Measurements from ENCODE around the gene SLC12A4.

Gene SLC12A4

DNA sequence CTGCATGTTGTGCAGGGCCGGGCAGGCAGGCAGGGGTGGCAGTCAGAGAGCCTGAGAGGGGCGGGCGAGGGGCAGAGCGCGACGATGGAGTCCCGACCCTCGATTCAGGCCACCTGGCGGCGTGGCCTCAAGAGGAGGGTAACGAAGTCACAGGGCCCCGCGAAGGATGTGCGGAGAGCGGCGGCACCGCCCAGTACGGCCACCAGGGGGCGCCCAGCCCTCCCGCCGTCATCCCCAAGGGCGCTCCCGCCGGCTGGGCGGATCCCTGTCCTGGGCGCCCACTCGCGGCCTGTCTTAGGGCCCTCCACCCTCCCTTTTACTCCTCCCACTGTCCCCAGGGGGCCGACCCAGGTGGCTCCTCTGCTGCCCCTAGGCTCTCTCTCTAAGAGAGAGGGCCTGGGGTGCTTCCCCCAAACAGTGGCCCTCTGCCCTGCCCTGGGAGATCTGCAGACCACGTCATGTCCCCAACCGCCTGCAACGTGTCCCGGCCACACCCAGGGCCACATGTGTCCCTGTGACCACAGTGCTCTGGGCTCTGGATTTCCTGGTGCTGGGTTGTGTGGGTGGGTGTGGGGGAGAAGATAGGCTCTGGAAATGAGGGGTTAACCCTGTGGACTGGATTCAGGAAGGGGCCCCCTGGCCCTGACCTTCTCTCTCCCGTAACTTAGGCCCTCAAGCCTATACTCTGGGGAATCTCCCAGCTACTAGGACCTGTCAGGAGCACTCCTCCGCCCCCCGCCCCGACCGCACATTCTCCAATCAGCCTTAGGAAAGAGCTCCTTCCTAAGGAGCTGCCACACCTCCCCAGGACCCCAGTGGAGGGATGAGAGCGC is 25.0 kb upstream of the SLC12A4 start:
- H3K9ac ChIP-seq (ENCODE audit: insufficient read length, low read depth), result peak overlapping the region; percentile 32
- H3K4me3 ChIP-seq (ENCODE audit: insufficient read length, low read depth), result no peak overlapping the region
- no peaks in the 10 kb centered on the region for H3K36me3 ChIP-seq (ENCODE audit: insufficient read depth, insufficient read length, low read length)
- DNase-seq (ENCODE audit: low read depth, low spot score), result no peak
- H3K9me3 ChIP-seq (ENCODE audit: insufficient read depth, low read length), result peaks cover 4% of the 10 kb centered on the region; the same call in 1 of the 2 replicates
- peaks cover 5% of the 10 kb centered on the region for H3K4me1 ChIP-seq (ENCODE audit: insufficient read depth, insufficient read length)
- TF ChIP-seq ZNF274 (IDR thresholded peaks at IDR 0.05; ENCODE audit: low read depth, low read length) (no peak), SUZ12 (IDR thresholded peaks at IDR 0.05; ENCODE audit: extremely low read depth, insufficient read depth, insufficient read length) (no peak), YY1 (IDR thresholded peaks at IDR 0.05; ENCODE audit: insufficient read depth, insufficient read length) (no peak)
- H3K27me3 ChIP-seq (ENCODE audit: insufficient read depth, insufficient read length), result peaks cover 23% of the 10 kb centered on the region

DNA sequence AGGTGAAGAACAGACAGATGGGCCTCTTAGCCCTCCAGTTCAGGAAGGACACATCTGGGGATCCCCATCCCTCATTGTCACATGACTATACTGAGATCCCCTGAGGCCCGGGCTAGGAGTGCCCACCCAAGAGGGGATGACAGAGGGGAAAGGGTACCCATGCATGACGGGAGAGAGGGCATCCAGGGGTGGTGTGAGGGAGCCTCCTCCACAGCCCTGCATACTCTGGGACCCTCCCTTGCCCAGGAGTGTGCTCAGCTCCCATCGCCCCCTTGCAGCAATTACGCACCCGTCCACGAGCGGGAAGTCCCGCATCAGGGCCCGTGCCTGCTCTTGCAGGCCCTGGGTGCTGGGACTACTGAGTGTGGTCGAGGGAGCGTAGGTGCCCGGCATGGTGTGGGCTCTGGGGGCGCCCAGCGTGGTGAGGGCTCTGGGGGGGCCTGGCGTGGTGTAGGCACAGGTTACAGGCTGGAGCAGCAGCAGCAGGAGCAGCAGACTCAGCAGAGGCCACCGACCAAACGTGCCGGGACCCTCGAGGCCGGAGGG is 24.3 kb upstream of the SLC12A4 start:
- TF ChIP-seq SUZ12 (IDR thresholded peaks at IDR 0.05; ENCODE audit: extremely low read depth, insufficient read depth, insufficient read length) (no peak), YY1 (IDR thresholded peaks at IDR 0.05; ENCODE audit: insufficient read depth, insufficient read length) (no peak), ZNF274 (IDR thresholded peaks at IDR 0.05; ENCODE audit: low read depth, low read length) (no peak)
- H3K9me3 ChIP-seq (ENCODE audit: insufficient read depth, low read length), result no peaks in the 10 kb centered on the region; the same call in 1 of the 2 replicates
- no peak for DNase-seq (ENCODE audit: low read depth, low spot score)
- no peaks in the 10 kb centered on the region for H3K36me3 ChIP-seq (ENCODE audit: insufficient read depth, insufficient read length, low read length)
- no peak overlapping the region for H3K9ac ChIP-seq (ENCODE audit: insufficient read length, low read depth)
- peaks cover 5% of the 10 kb centered on the region for H3K4me1 ChIP-seq (ENCODE audit: insufficient read depth, insufficient read length)
- no peak overlapping the region for H3K4me3 ChIP-seq (ENCODE audit: insufficient read length, low read depth)
- H3K27me3 ChIP-seq (ENCODE audit: insufficient read depth, insufficient read length), result peaks cover 23% of the 10 kb centered on the region

DNA sequence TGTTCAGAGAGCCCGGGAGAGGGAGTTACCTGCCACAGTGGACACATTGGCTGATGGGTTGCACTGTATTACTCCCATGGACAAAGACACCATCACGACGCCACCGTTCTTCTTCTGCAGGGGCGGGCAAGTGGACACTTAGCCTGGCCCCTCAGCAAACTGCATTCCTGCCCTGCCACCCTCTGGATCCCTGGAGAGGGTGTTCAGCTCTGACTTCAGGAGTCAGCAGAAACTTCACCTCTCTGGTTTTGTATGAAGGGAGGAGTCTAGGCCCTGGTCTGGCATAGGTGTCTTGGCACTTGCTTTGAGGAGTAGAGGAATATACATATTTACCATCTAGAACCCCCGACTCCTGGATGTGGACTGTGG is 21.6 kb upstream of the SLC12A4 start:
- no peak for DNase-seq (ENCODE audit: low read depth, low spot score)
- no peak for TF ChIP-seq SUZ12 (IDR thresholded peaks at IDR 0.05; ENCODE audit: extremely low read depth, insufficient read depth, insufficient read length)
- no peak for TF ChIP-seq YY1 (IDR thresholded peaks at IDR 0.05; ENCODE audit: insufficient read depth, insufficient read length)
- TF ChIP-seq ZNF274 (IDR thresholded peaks at IDR 0.05; ENCODE audit: low read depth, low read length), result no peak
- peaks cover 5% of the 10 kb centered on the region for H3K4me1 ChIP-seq (ENCODE audit: insufficient read depth, insufficient read length)

DNA sequence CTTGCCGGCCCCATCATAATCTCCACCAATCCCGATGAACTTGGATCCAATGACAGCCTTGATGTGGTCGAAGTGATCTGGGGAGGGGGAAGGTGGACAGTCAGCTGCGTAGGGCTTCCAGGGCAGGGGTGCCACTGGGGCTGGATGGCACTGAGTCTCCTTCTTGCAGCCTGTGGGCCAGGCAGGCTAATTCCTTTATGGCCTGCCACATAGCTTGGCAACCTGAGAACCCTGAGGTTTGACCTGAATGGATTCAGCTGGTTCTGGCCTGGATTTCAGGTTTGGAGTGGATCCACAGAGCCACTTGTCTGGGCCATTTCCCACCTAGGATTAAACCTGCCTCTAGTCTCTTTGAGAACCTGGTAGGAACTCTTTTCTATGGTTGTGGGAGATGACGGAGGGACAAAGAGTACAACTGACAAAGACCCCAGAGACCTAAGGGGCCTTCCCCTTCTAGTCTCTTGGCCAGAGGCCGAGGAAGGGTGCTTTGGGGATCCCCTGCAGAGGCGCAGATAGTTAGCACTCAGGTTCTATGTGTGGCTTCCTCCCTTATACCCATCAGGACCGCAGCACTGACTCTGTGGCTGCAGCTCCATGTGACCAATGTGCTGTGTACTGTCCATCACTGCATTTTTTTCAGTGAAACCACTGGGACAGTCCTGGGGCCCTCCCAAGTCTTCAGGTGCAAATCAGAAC is 21.0 kb upstream of the SLC12A4 start:
- Histone ChIP-seq H3K4me1 (ENCODE audit: insufficient read depth, insufficient read length) (peaks cover 8% of the 10 kb centered on the region), H3K4me3 (ENCODE audit: insufficient read length, low read depth) (no peak overlapping the region), H3K36me3 (ENCODE audit: insufficient read depth, insufficient read length, low read length) (no peaks in the 10 kb centered on the region), H3K27me3 (ENCODE audit: insufficient read depth, insufficient read length) (peaks cover 23% of the 10 kb centered on the region), H3K9me3 (ENCODE audit: insufficient read depth, low read length) (no peaks in the 10 kb centered on the region), H3K9ac (ENCODE audit: insufficient read length, low read depth) (no peak overlapping the region)
- no peak for DNase-seq (ENCODE audit: low read depth, low spot score)
- TF ChIP-seq ZNF274 (IDR thresholded peaks at IDR 0.05; ENCODE audit: low read depth, low read length) (no peak), SUZ12 (IDR thresholded peaks at IDR 0.05; ENCODE audit: extremely low read depth, insufficient read depth, insufficient read length) (no peak), YY1 (IDR thresholded peaks at IDR 0.05; ENCODE audit: insufficient read depth, insufficient read length) (no peak)

More for the DNA sequence above, 21.6 kb upstream of the SLC12A4 start:
- Histone ChIP-seq H3K4me3 (ENCODE audit: insufficient read length, low read depth) (no peak overlapping the region), H3K9me3 (ENCODE audit: insufficient read depth, low read length) (no peaks in the 10 kb centered on the region), H3K27me3 (ENCODE audit: insufficient read depth, insufficient read length) (peaks cover 23% of the 10 kb centered on the region), H3K36me3 (ENCODE audit: insufficient read depth, insufficient read length, low read length) (no peaks in the 10 kb centered on the region), H3K9ac (ENCODE audit: insufficient read length, low read depth) (no peak overlapping the region)

DNA sequence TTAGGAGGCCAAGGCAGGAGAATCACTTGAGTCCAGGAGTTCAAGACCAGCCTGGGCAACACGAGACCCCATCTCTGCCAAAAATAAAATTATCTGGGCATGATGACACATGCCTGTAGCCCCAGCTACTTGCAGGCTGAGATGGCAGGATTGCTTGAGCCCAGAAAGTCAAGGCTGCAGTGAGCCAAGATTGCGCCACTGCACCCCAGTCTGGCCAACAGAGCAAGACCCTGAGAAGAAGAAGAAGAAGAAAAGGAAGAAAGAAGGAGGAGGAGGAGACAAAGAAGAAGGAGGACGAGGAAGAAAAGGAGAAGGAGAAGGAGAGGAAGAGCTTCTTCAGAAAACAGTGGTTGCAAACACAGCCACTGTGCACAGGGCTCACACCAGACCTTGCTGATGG is 20.2 kb upstream of the SLC12A4 start:
- no peak overlapping the region for H3K4me3 ChIP-seq (ENCODE audit: insufficient read length, low read depth)
- DNase-seq (ENCODE audit: low read depth, low spot score), result no peak
- peaks cover 23% of the 10 kb centered on the region for H3K27me3 ChIP-seq (ENCODE audit: insufficient read depth, insufficient read length)
- H3K36me3 ChIP-seq (ENCODE audit: insufficient read depth, insufficient read length, low read length), result no peaks in the 10 kb centered on the region
- H3K9me3 ChIP-seq (ENCODE audit: insufficient read depth, low read length), result no peaks in the 10 kb centered on the region
- peaks cover 6% of the 10 kb centered on the region for H3K4me1 ChIP-seq (ENCODE audit: insufficient read depth, insufficient read length)
- no peak overlapping the region for H3K9ac ChIP-seq (ENCODE audit: insufficient read length, low read depth)
- no peak for TF ChIP-seq ZNF274 (IDR thresholded peaks at IDR 0.05; ENCODE audit: low read depth, low read length)
- TF ChIP-seq SUZ12 (IDR thresholded peaks at IDR 0.05; ENCODE audit: extremely low read depth, insufficient read depth, insufficient read length), result no peak
- no peak for TF ChIP-seq YY1 (IDR thresholded peaks at IDR 0.05; ENCODE audit: insufficient read depth, insufficient read length)

DNA sequence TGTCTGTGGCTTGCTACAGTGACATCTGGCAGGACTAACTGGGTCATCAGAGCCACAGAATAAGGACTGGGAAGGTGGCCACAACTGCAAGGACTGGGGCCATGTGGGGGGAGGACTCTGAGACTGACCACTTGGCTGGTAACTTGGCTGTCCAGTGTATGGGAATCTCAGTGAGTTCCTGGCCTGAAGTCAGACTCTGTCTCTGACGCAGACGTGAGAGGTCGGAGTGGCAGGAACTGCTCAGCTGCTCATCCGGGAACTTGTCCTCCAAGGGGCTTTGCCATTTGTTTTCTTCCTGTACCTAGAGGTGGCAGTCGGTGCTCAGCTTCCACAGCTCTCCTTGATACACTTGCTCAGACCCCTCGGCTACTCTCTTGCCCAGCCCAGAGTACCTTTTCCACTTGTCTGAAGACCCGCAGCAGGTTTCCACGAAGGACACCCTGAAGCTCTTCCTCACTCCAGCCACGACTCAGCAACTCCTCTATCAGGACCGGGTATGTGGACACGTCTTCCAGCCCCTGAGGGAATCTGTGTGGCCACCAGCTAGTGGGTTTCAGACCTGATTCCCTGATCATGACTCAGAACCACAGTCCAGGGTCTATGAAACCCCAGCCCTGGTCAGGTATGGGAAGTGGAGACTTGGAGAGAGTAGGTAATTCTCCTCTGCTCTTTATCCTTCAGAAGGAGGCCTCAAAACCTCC is 19.2 kb upstream of the SLC12A4 start:
- Histone ChIP-seq H3K9me3 (ENCODE audit: insufficient read depth, low read length) (no peaks in the 10 kb centered on the region; the same call in 1 of the 2 replicates), H3K4me1 (ENCODE audit: insufficient read depth, insufficient read length) (peaks cover 3% of the 10 kb centered on the region), H3K4me3 (ENCODE audit: insufficient read length, low read depth) (no peak overlapping the region), H3K36me3 (ENCODE audit: insufficient read depth, insufficient read length, low read length) (no peaks in the 10 kb centered on the region), H3K27me3 (ENCODE audit: insufficient read depth, insufficient read length) (peaks cover 18% of the 10 kb centered on the region), H3K9ac (ENCODE audit: insufficient read length, low read depth) (no peak overlapping the region)
- TF ChIP-seq SUZ12 (IDR thresholded peaks at IDR 0.05; ENCODE audit: extremely low read depth, insufficient read depth, insufficient read length) (no peak), ZNF274 (IDR thresholded peaks at IDR 0.05; ENCODE audit: low read depth, low read length) (no peak), YY1 (IDR thresholded peaks at IDR 0.05; ENCODE audit: insufficient read depth, insufficient read length) (no peak)
- DNase-seq (ENCODE audit: low read depth, low spot score), result no peak

All from NT2/D1 (cell line).